Left renal cortex interstitium (tissue), 4 donors: ENCODE results near the gene ZSCAN10. TPM values are rescaled to one million over a fixed set of nuclear protein-coding genes. Genes with fewer than 3 reads are reported as not detected.
A peak's percentile ranks its signal among the peaks of the same experiment; 100 is the strongest.

ENCODE experiments used
- DNase-seq, 4 donors: peaks; one replicate each; pipeline ENCODE4 v3.0.0-alpha.2; 2013; ENCODE audit warnings: low read depth in 4 of 4, low spot score in 2 of 4, missing footprints in 1 of 4
- polyA plus RNA-seq, 4 donors: library from polyadenylated mRNA; unstranded; fragments of 120-200 nt; gene quantifications; one replicate each; pipeline ENCODE4 v1.2.1, GENCODE V29; 2013; ENCODE audit not compliant: insufficient read length in 4 of 4

ZSCAN10 gene
- polyA plus RNA-seq, 4 donors: 0.18 to 0.49 (median 0.20) TPM

GRCh38 chr16:3112058-3112880 lies 13.2 kb upstream of the ZSCAN10 start, which contains the start of gene ZNF205:
TSS of gene ZNF205 (plus strand) at chr16:3112586. CDS start at chr16:3113431, 845 bp downstream.
- DNase-seq: peak in 1 of 4 donors; percentile 71

GRCh38 chr16:3106205-3106928 lies 7.3 kb upstream of the ZSCAN10 start:
- peak in 2 of 4 donors; percentile 80 to 82 for DNase-seq

GRCh38 chr16:3101841-3102470 lies 2.9 kb upstream of the ZSCAN10 start:
- DNase-seq: no peak

GRCh38 chr16:3101018-3101840 lies 2.1 kb upstream of the ZSCAN10 start:
- no peak for DNase-seq

- peak in 1 of 4 donors; percentile 83 for DNase-seq
Measured at GRCh38 chr16:3099732-3100499, 822 bp upstream of the ZSCAN10 start.

- no peak for DNase-seq
Measured at GRCh38 chr16:3099395-3099731, 269 bp upstream of the ZSCAN10 start.

GRCh38 chr16:3097266-3097665 lies 1.8 kb downstream of the ZSCAN10 start:
- no peak for DNase-seq

- no peak for DNase-seq
Measured at GRCh38 chr16:3096362-3096761, 2.7 kb downstream of the ZSCAN10 start.

- DNase-seq: no peak
Measured at GRCh38 chr16:3095869-3096268, 3.2 kb downstream of the ZSCAN10 start.

GRCh38 chr16:3094289-3095027 lies 4.6 kb downstream of the ZSCAN10 start:
- DNase-seq: no peak

- DNase-seq: no peak
Measured at GRCh38 chr16:3092501-3092941, 6.6 kb downstream of the ZSCAN10 start.

GRCh38 chr16:3091551-3091950 lies 7.5 kb downstream of the ZSCAN10 start:
- no peak for DNase-seq

GRCh38 chr16:3089717-3090592 lies 9.1 kb downstream of the ZSCAN10 start:
- DNase-seq: no peak

- DNase-seq: no peak
Measured at GRCh38 chr16:3088925-3089716, 10.0 kb downstream of the ZSCAN10 start.

- no peak for DNase-seq
Measured at GRCh38 chr16:3088450-3088849, 10.6 kb downstream of the ZSCAN10 start.

- no peak for DNase-seq
Measured at GRCh38 chr16:3087243-3088235, 11.6 kb downstream of the ZSCAN10 start.
